ENCODE measurements around the gene COA6. TPM values are rescaled to one million over a fixed set of nuclear protein-coding genes. Genes with fewer than 3 reads are reported as not detected.

COA6 gene
- 24.0 TPM for total RNA-seq

GRCh38 chr1:234373064-234373958 lies at the start of gene COA6:
TSS of gene COA6 (plus strand) at chr1:234373456. CDS start at chr1:234373467, 11 bp downstream.

Other genes starting within 250 kb of the COA6 start
- 62.5 TPM for gene TARBP1, start 105.7 kb downstream of the COA6 start, total RNA-seq
- gene IRF2BP2, start 236.7 kb downstream of the COA6 start, total RNA-seq: 178 TPM

Data from metanephros (tissue), 1 donor.